Inferior parietal cortex (tissue), 1 donor: ENCODE measurements around the gene TLR2.

Experiments used
- DNase-seq: peaks from one replicate; pipeline ENCODE4 v3.0.0-alpha.2; 2016; ENCODE audit errors: extremely low spot score

The TLR2 gene

GRCh38 chr4:153733751-153734448, 49.8 kb downstream of the TLR2 start:
- no peak for DNase-seq

- DNase-seq: no peak
These were observed 51.9 kb downstream of the TLR2 start for GRCh38 chr4:153735906-153736461.

- no peak for DNase-seq
These were observed 57.5 kb downstream of the TLR2 start for GRCh38 chr4:153741541-153741940.

GRCh38 chr4:153745651-153746050, 61.6 kb downstream of the TLR2 start:
- no peak for DNase-seq

- no peak for DNase-seq
These were observed 63.4 kb downstream of the TLR2 start for GRCh38 chr4:153747406-153747955.

- no peak for DNase-seq
These were observed 64.3 kb downstream of the TLR2 start for GRCh38 chr4:153748378-153748777.

- peak; percentile 92 for DNase-seq
These were observed 66.2 kb downstream of the TLR2 start for GRCh38 chr4:153750197-153750817.

- no peak for DNase-seq
These were observed 71.1 kb downstream of the TLR2 start for GRCh38 chr4:153755186-153755585.
